Stomach (tissue), 9 donors: Measurements from ENCODE around the gene CCR4. TPM values are rescaled to one million over a fixed set of nuclear protein-coding genes. Genes with fewer than 3 reads are reported as not detected.

Experiments
- DNase-seq, 2 donors: peaks; one replicate each; pipeline versions ENCODE4 v3.0.0 to v3.0.0-alpha.2; 2013 to 2019
- H3K27ac ChIP-seq, 5 donors: fragments of 200-600 bp in 4 of 5; sonication (generic) in 4 of 5; one replicate each; pipeline ENCODE4 v1.5.1; 2013 to 2019; ENCODE audit warnings: mild to moderate bottlenecking in 1 of 5, moderate library complexity in 1 of 5
- H3K27me3 ChIP-seq, 3 donors: fragments of 200-600 bp; sonication (generic); one replicate each; pipeline ENCODE4 v1.5.1; 2017 to 2019; ENCODE audit warnings: mixed run types in 1 of 3
- H3K36me3 ChIP-seq, 4 donors: fragments of 200-600 bp; sonication (generic); 1 replicate in 3 of 4; 2 replicates in 1 of 4; pipeline ENCODE4 v1.5.1; 2016 to 2019
- H3K4me1 ChIP-seq, 4 donors: fragments of 200-600 bp; sonication (generic); one replicate each; pipeline ENCODE4 v1.5.1; 2016 to 2019
- H3K4me3 ChIP-seq, 4 donors: fragments of 200-600 bp; sonication (generic) in 3 of 4; one replicate each; pipeline ENCODE4 v1.5.1; 2016 to 2019; ENCODE audit warnings: mild to moderate bottlenecking in 1 of 4
- H3K9me3 ChIP-seq, 4 donors: fragments of 200-600 bp; sonication (generic); one replicate each; pipeline ENCODE4 v1.5.1; 2016 to 2019
- CTCF ChIP-seq, 7 experiments: fragments of 450-650 bp in 4 of 7; fragments of 200-600 bp in 3 of 7; sonication (generic) in 3 of 7; IDR thresholded peaks; one replicate each; pipeline ENCODE4 v1.5.1; 2016 to 2019; ENCODE audit warnings: antibody characterized with exemption in 7 of 7, control low read depth in 2 of 7, mild to moderate bottlenecking in 1 of 7
- EP300 ChIP-seq: sonication (generic); formaldehyde crosslinking; IDR thresholded peaks from one replicate; pipeline ENCODE4 v1.6.1; 2017; ENCODE audit warnings: antibody characterized with exemption
- POLR2A ChIP-seq, 4 donors: fragments of 450-650 bp; IDR thresholded peaks; one replicate each; pipeline ENCODE4 v1.6.1; 2016; ENCODE audit warnings: antibody characterized with exemption in 4 of 4, control low read depth in 2 of 4, mild to moderate bottlenecking in 1 of 4, moderate library complexity in 1 of 4
- POLR2AphosphoS5 ChIP-seq, 3 donors: sonication (generic); formaldehyde crosslinking; IDR thresholded peaks; one replicate each; pipeline ENCODE4 v1.6.1; 2016; ENCODE audit warnings: antibody characterized with exemption in 3 of 3
- WGBS, 5 donors: extraction: QIAGEN DNeasy Blood & Tissue Kit in 3 of 5; methylation state at CpG; one replicate each; pipeline versions ENCODE4 v1.1.5 to v1.1.7; 2013 to 2018; 5-methylcytosine and 5-hydroxymethylcytosine counted together
- intact Hi-C: fragments of 100-400 bp; cut with DNase I; formaldehyde crosslinking; loops from one replicate; pipeline ENCODE4 v1.15.1; 2023; ENCODE audit warnings: low total_unique reads
- polyA plus RNA-seq, 3 donors: library from polyadenylated mRNA; stranded (reverse); fragments of 200-250 nt; gene quantifications; one replicate each; pipeline ENCODE4 v1.2.3, GENCODE V29; 2013
- total RNA-seq, 5 donors: library from RNA; depleted of rRNA; stranded (reverse); fragments of >200 nt; gene quantifications; one replicate each; pipeline versions ENCODE4 v1.1.0 to v1.2.3, GENCODE V29; 2014 to 2016
- donor health status: healthy with polysubstance abuse.
- donor health status: Bipolar disorder and iron deficiency.
- donor health status: healthy.

The CCR4 gene
- total and polyA plus RNA-seq, 8 donors = 0.15 to 1.1 (median 0.37) TPM; not detected in 4

- intact Hi-C loops = no loop called here
- no peak overlapping the region for H3K4me3 ChIP-seq
- DNase-seq = no peak
- H3K36me3 ChIP-seq = peaks cover 4 to 84% (median 73%) of the 10 kb centered on the region in 4 donors
- no peak overlapping the region for H3K27ac ChIP-seq
- H3K27me3 ChIP-seq = no peaks in the 10 kb centered on the region
- H3K9me3 ChIP-seq = no peaks in the 10 kb centered on the region
- H3K4me1 ChIP-seq = peaks cover 0 to 9% (median 6%) of the 10 kb centered on the region in 4 donors
- TF ChIP-seq POLR2AphosphoS5 (IDR thresholded peaks at IDR 0.05) (no peak), POLR2A (IDR thresholded peaks at IDR 0.05) (no peak), CTCF (IDR thresholded peaks at IDR 0.05) (no peak), EP300 (no peak)
- WGBS, 5 donors = 95 to 99% (median 98%) methylated on average over 4 of the region's 4 CpGs
Observed at GRCh38 chr3:33004205-33004604, 52.8 kb downstream of the CCR4 start.

- Histone ChIP-seq H3K9me3 (no peaks in the 10 kb centered on the region), H3K4me3 (no peak overlapping the region), H3K4me1 (peaks cover 0 to 9% (median 6%) of the 10 kb centered on the region in 4 donors), H3K36me3 (peaks cover 4 to 84% (median 73%) of the 10 kb centered on the region in 4 donors), H3K27me3 (no peaks in the 10 kb centered on the region), H3K27ac (no peak overlapping the region)
- TF ChIP-seq POLR2AphosphoS5 (IDR thresholded peaks at IDR 0.05) (no peak), POLR2A (IDR thresholded peaks at IDR 0.05) (no peak), CTCF (IDR thresholded peaks at IDR 0.05) (no peak)
- no peak for DNase-seq
- intact Hi-C loops = no loop called here
- WGBS, 5 donors = 94 to 100% (median 98%) methylated on average over 2 of the region's 2 CpGs
Observed at GRCh38 chr3:33004961-33005360, 53.5 kb downstream of the CCR4 start.

Other genes starting within 250 kb of the CCR4 start
- 1 to 10 TPM in 1 of 5 donors, under 1 TPM in 1, not detected in 3; under 0.01 to 2.8 TPM for gene TRIM71, start 133.6 kb upstream of the CCR4 start, total RNA-seq
- gene TRIM71, start 133.6 kb upstream of the CCR4 start, polyA plus RNA-seq = under 1 TPM; 0.05 to 0.15 (median 0.12) TPM
- gene GLB1, start 145.5 kb downstream of the CCR4 start, total RNA-seq = 10 to 100 TPM; 13.0 to 76.5 (median 49.0) TPM
- 10 to 100 TPM; 11.2 to 21.5 (median 13.6) TPM for gene GLB1, start 145.5 kb downstream of the CCR4 start, polyA plus RNA-seq
- 10 to 100 TPM in 3 of 5 donors, 1 to 10 TPM in 2; 1.2 to 17.4 (median 11.0) TPM for gene TMPPE, start 145.5 kb downstream of the CCR4 start, total RNA-seq
- gene TMPPE, start 145.5 kb downstream of the CCR4 start, polyA plus RNA-seq = under 1 TPM; 0.15 to 0.75 (median 0.15) TPM
- 100 to 1,000 TPM in 3 of 5 donors, 10 to 100 TPM in 2; 65.8 to 284 (median 106) TPM for gene CRTAP, start 162.4 kb downstream of the CCR4 start, total RNA-seq
- gene CRTAP, start 162.4 kb downstream of the CCR4 start, polyA plus RNA-seq = 100 to 1,000 TPM in 1 of 3 donors, 10 to 100 TPM in 2; 65.2 to 165 (median 75.8) TPM